ENCODE measurements around the gene CPEB1. TPM values are rescaled to one million over a fixed set of nuclear protein-coding genes. Genes with fewer than 3 reads are reported as not detected.
"Not testable (repeated sequence)": the region's sequence is repeated elsewhere in the genome, so short reads cannot be mapped to it uniquely, and the experiment has no call there.

The CPEB1 gene
- total RNA-seq, 3 donors from 2014 or later (not counting 1 experiment from before 2014, with no cell fraction given) = not detected

DNA sequence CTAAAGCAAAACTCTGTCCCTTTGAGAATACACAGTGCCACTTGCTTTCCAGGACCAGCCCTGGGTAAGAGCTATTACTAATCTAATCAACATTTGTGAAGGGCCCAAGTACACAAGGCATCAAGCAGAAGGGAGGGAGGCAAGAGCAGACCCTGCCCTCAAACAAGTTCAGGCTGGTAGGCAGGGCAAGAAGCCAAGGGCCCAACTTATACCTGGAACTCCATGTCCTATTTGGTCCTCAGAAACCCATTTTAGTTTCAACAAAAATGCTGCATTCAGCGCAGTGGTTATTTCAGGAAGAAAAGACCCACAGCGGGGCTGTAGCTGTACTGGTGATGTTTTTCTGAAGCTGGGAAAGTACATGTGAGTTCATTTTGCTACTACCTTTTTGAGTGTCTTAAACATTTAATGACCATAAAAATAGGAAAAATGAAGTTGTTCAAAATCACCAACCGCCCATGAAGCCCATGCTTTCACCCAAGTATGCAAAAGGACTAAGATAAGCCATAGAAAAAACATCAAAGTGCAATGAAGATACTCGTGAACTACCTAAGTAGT, 109.7 kb downstream of the CPEB1 start:
- peaks cover 19% of the 10 kb centered on the region for H3K36me3 Mint-ChIP-seq

DNA sequence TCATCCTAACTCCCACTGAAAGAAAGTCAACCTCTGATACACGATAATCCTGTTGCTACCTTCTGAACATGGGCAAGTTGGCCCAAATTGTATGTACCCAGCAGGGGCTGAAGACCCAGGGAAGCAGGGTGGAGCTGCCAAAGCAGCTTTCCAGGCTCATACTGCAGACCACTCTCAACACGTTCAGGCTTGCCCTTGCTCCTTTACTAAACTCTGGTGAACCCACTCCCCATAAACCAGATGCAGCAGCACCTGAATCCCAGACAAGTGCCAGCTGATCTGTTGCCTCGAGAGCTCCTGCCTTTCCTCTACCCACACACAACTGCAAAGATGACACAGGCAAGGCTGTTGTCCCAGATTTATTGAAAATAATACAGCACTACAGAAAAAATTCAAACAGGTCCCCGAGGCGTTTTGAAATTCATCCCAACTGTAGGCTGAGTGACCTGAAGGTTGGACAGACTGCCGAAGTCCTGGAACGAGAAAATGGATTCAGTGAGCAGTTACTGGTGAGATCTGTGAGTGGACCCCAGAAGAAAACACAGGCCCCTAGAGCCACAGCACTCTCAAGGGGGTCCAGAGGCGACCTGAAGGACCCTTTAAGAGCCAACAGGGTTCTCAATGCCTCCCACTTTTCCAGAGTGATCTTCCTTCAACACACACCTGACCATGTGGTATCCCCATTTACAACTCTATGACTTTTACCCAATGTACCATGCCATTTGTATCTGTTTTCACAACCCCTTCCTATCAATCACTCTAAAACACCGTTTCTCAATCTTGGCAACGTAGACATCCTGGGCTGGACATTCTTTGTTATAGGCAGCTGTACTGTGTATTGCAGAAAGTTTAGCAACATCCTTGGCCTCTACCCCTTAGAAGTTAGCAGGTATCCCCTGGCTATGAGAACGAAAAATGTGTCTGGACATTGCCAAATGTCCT, 110.5 kb downstream of the CPEB1 start:
- Histone ChIP-seq H3K27ac (ENCODE audit: low read length) (no peak overlapping the region), H3K4me3 (ENCODE audit: low read length) (no peak overlapping the region), H3K27me3 (ENCODE audit: control insufficient read depth, insufficient read depth, low read length) (no peaks in the 10 kb centered on the region), H3K9me3 (ENCODE audit: control insufficient read depth, insufficient read depth, low read length) (no peaks in the 10 kb centered on the region), H3K4me1 (ENCODE audit: control insufficient read depth, insufficient read depth, low read length) (peaks cover 23% of the 10 kb centered on the region), H3K36me3 (ENCODE audit: control insufficient read depth, insufficient read depth, low read length) (peaks cover 31% of the 10 kb centered on the region)
- no peak for DNase-seq
- no peak overlapping the region for H3K4me3 Mint-ChIP-seq
- no peaks in the 10 kb centered on the region for H3K9me3 Mint-ChIP-seq
- ATAC-seq = no peak
- TF ChIP-seq, protein P1, sequence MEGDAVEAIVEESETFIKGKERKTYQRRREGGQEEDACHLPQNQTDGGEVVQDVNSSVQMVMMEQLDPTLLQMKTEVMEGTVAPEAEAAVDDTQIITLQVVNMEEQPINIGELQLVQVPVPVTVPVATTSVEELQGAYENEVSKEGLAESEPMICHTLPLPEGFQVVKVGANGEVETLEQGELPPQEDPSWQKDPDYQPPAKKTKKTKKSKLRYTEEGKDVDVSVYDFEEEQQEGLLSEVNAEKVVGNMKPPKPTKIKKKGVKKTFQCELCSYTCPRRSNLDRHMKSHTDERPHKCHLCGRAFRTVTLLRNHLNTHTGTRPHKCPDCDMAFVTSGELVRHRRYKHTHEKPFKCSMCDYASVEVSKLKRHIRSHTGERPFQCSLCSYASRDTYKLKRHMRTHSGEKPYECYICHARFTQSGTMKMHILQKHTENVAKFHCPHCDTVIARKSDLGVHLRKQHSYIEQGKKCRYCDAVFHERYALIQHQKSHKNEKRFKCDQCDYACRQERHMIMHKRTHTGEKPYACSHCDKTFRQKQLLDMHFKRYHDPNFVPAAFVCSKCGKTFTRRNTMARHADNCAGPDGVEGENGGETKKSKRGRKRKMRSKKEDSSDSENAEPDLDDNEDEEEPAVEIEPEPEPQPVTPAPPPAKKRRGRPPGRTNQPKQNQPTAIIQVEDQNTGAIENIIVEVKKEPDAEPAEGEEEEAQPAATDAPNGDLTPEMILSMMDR (IDR thresholded peaks at IDR 0.05) = no peak
- intact Hi-C loops (cut with micrococcal nuclease) = no loop called here
- H3K36me3 Mint-ChIP-seq = peaks cover 19% of the 10 kb centered on the region
- peaks cover 35 to 37% of the 10 kb centered on the region in 2 donors for H3K4me1 Mint-ChIP-seq
- peak overlapping the region; percentile 18 to 67 for H3K27ac Mint-ChIP-seq
- no peaks in the 10 kb centered on the region for H3K27me3 Mint-ChIP-seq (ENCODE audit: low read depth in 2 of 2)
- WGBS (ENCODE audit: insufficient coverage) = 86% methylated on average over 11 of the region's 11 CpGs

More for the DNA sequence above, 109.7 kb downstream of the CPEB1 start:
- Mint-ChIP-seq H3K27ac (peak overlapping the region in 1 of 2 donors; percentile 67), H3K27me3 (ENCODE audit: low read depth in 2 of 2) (no peaks in the 10 kb centered on the region), H3K9me3 (no peaks in the 10 kb centered on the region), H3K4me1 (peaks cover 35 to 37% of the 10 kb centered on the region in 2 donors), H3K4me3 (peak overlapping the region; percentile 14)
- H3K27me3 ChIP-seq (ENCODE audit: control insufficient read depth, insufficient read depth, low read length) = no peaks in the 10 kb centered on the region
- 68% methylated on average over 4 of the region's 4 CpGs for WGBS (ENCODE audit: insufficient coverage)
- peaks cover 31% of the 10 kb centered on the region for H3K36me3 ChIP-seq (ENCODE audit: control insufficient read depth, insufficient read depth, low read length)
- no peak for DNase-seq
- peaks cover 23% of the 10 kb centered on the region for H3K4me1 ChIP-seq (ENCODE audit: control insufficient read depth, insufficient read depth, low read length)
- no peak overlapping the region for H3K4me3 ChIP-seq (ENCODE audit: low read length)
- ATAC-seq = no peak
- TF ChIP-seq, protein P1 (IDR thresholded peaks at IDR 0.05) = no peak
- H3K27ac ChIP-seq (ENCODE audit: low read length) = no peak overlapping the region
- intact Hi-C loops (cut with micrococcal nuclease) = no loop called here
- H3K9me3 ChIP-seq (ENCODE audit: control insufficient read depth, insufficient read depth, low read length) = no peaks in the 10 kb centered on the region

GRCh38 chr15:82535566-82536408, 111.4 kb downstream of the CPEB1 start:
- H3K27me3 Mint-ChIP-seq (ENCODE audit: low read depth in 2 of 2) = no peaks in the 10 kb centered on the region

GRCh38 chr15:82535151-82535550, 112.0 kb downstream of the CPEB1 start:
- H3K9me3 Mint-ChIP-seq; DNase-seq; H3K9me3 ChIP-seq (ENCODE audit: control insufficient read depth, insufficient read depth, low read length); H3K27ac ChIP-seq (ENCODE audit: low read length); H3K27me3 Mint-ChIP-seq (ENCODE audit: low read depth in 2 of 2); intact Hi-C loops (cut with micrococcal nuclease); H3K4me3 Mint-ChIP-seq; H3K27ac Mint-ChIP-seq; H3K4me3 ChIP-seq (ENCODE audit: low read length); ATAC-seq; H3K27me3 ChIP-seq (ENCODE audit: control insufficient read depth, insufficient read depth, low read length): not testable (repeated sequence)
- Mint-ChIP-seq H3K36me3 (peaks cover 19% of the 10 kb centered on the region), H3K4me1 (peaks cover 33 to 38% of the 10 kb centered on the region in 2 donors)
- peaks cover 31% of the 10 kb centered on the region for H3K36me3 ChIP-seq (ENCODE audit: control insufficient read depth, insufficient read depth, low read length)
- WGBS (ENCODE audit: insufficient coverage) = 95% methylated on average over 5 of the region's 5 CpGs
- H3K4me1 ChIP-seq (ENCODE audit: control insufficient read depth, insufficient read depth, low read length) = peaks cover 22% of the 10 kb centered on the region

More at GRCh38 chr15:82535566-82536408, 111.4 kb downstream of the CPEB1 start:
- H3K4me1 ChIP-seq (ENCODE audit: control insufficient read depth, insufficient read depth, low read length) = peaks cover 21% of the 10 kb centered on the region
- ATAC-seq (no peak), DNase-seq (no peak)
- Mint-ChIP-seq H3K36me3 (peaks cover 19% of the 10 kb centered on the region), H3K9me3 (no peaks in the 10 kb centered on the region), H3K4me1 (peaks cover 32 to 34% of the 10 kb centered on the region in 2 donors), H3K27ac (peak overlapping the region; percentile 10 to 18), H3K4me3 (no peak overlapping the region)
- no peaks in the 10 kb centered on the region for H3K9me3 ChIP-seq (ENCODE audit: control insufficient read depth, insufficient read depth, low read length)
- intact Hi-C loops (cut with micrococcal nuclease) = no loop called here
- peaks cover 31% of the 10 kb centered on the region for H3K36me3 ChIP-seq (ENCODE audit: control insufficient read depth, insufficient read depth, low read length)
- TF ChIP-seq, protein P1 (IDR thresholded peaks at IDR 0.05) = no peak
- H3K4me3 ChIP-seq (ENCODE audit: low read length) = no peak overlapping the region
- no peak overlapping the region for H3K27ac ChIP-seq (ENCODE audit: low read length)
- H3K27me3 ChIP-seq (ENCODE audit: control insufficient read depth, insufficient read depth, low read length) = no peaks in the 10 kb centered on the region
- 80% methylated on average over 9 of the region's 9 CpGs for WGBS (ENCODE audit: insufficient coverage)

DNA sequence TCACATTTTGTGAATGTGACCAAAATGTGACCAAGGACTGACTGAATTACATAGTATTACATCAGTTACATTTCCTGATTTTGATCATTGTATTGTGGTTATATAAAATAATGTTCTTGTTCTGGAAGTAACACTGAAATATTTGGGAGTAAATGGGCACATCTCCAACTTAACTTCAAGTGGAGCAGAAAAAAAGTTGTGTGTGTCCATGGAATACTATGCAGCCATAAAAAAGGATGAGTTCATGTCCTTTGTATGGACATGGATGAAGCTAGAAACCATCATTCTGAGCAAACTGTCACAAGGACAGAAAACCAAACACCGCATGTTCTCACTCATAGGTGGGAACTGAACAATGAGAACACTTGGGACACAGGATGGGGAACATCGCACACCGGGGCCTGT, 112.7 kb downstream of the CPEB1 start:
- peaks cover 33 to 37% of the 10 kb centered on the region in 2 donors for H3K4me1 Mint-ChIP-seq
- H3K27me3 ChIP-seq (ENCODE audit: control insufficient read depth, insufficient read depth, low read length); intact Hi-C loops (cut with micrococcal nuclease); H3K9me3 Mint-ChIP-seq; H3K27me3 Mint-ChIP-seq (ENCODE audit: low read depth in 2 of 2); H3K27ac ChIP-seq (ENCODE audit: low read length); DNase-seq; H3K9me3 ChIP-seq (ENCODE audit: control insufficient read depth, insufficient read depth, low read length); ATAC-seq; H3K4me3 ChIP-seq (ENCODE audit: low read length); H3K4me3 Mint-ChIP-seq: not testable (repeated sequence)
- H3K27ac Mint-ChIP-seq = peak overlapping the region in 1 of 2 donors; percentile 41
- 85% methylated on average over 2 of the region's 3 CpGs for WGBS (ENCODE audit: insufficient coverage)
- H3K36me3 Mint-ChIP-seq = peaks cover 19% of the 10 kb centered on the region
- H3K36me3 ChIP-seq (ENCODE audit: control insufficient read depth, insufficient read depth, low read length) = peaks cover 31% of the 10 kb centered on the region
- peaks cover 16% of the 10 kb centered on the region for H3K4me1 ChIP-seq (ENCODE audit: control insufficient read depth, insufficient read depth, low read length)

All from natural killer cell (primary cell).